Hepatocyte (in vitro differentiated cells): ENCODE data around the gene PELO. TPM values are rescaled to one million over a fixed set of nuclear protein-coding genes. Genes with fewer than 3 reads are reported as not detected.

Experiments
- DNase-seq: peaks from one replicate; pipeline ENCODE4 v3.0.0-alpha.2; 2016; ENCODE audit warnings: low spot score
- H2AFZ ChIP-seq: fragments of 200-600 bp; sonication (generic); 2 replicates; pipeline ENCODE4 v1.6.0; 2016; ENCODE audit warnings: antibody characterized with exemption, mild to moderate bottlenecking
- H3K27ac ChIP-seq: fragments of 200-600 bp; sonication (generic); 2 replicates; pipeline ENCODE4 v1.5.1; 2016; ENCODE audit warnings: mild to moderate bottlenecking
- H3K27me3 ChIP-seq: fragments of 200-600 bp; sonication (generic); 2 replicates; pipeline ENCODE4 v1.6.1; 2016
- H3K36me3 ChIP-seq: fragments of 200-600 bp; sonication (generic); replicated peaks from 2 replicates; pipeline ENCODE4 v1.5.1; 2016; ENCODE audit warnings: low read depth; ENCODE audit not compliant: insufficient read depth
- H3K4me1 ChIP-seq: fragments of 200-600 bp; sonication (generic); 2 replicates; pipeline ENCODE4 v1.5.1; 2016; ENCODE audit warnings: mild to moderate bottlenecking, moderate library complexity; ENCODE audit not compliant: insufficient read depth
- H3K4me2 ChIP-seq: fragments of 200-600 bp; sonication (generic); 2 replicates; pipeline ENCODE4 v1.6.0; 2016
- H3K4me3 ChIP-seq: fragments of 200-600 bp; sonication (generic); 2 replicates; pipeline ENCODE4 v1.5.1; 2016; ENCODE audit warnings: mild to moderate bottlenecking
- H3K79me2 ChIP-seq: fragments of 200-600 bp; sonication (generic); 2 replicates; pipeline ENCODE4 v1.6.0; 2017; ENCODE audit warnings: mild to moderate bottlenecking
- H3K9me2 ChIP-seq: fragments of 200-600 bp; sonication (generic); replicated peaks from 2 replicates; pipeline ENCODE4 v1.6.0; 2017; ENCODE audit warnings: mild to moderate bottlenecking; ENCODE audit not compliant: insufficient read depth
- H3K9me3 ChIP-seq: fragments of 200-600 bp; sonication (generic); 2 replicates; pipeline ENCODE4 v1.5.1; 2016; ENCODE audit warnings: low read depth, mild to moderate bottlenecking
- H4K20me1 ChIP-seq: fragments of 200-600 bp; sonication (generic); 2 replicates; pipeline ENCODE4 v1.6.0; 2016; ENCODE audit warnings: mild to moderate bottlenecking; ENCODE audit not compliant: insufficient read depth, poor library complexity, severe bottlenecking
- CTCF ChIP-seq: fragments of 200-600 bp; sonication (generic); IDR thresholded peaks from 2 replicates; pipeline ENCODE4 v1.5.1; 2016; ENCODE audit warnings: antibody characterized with exemption, mild to moderate bottlenecking; ENCODE audit not compliant: poor library complexity
- EZH2 ChIP-seq: fragments of 200-600 bp; sonication (generic); IDR thresholded peaks from 2 replicates; pipeline ENCODE4 v1.6.1; 2016; ENCODE audit warnings: antibody characterized with exemption, mild to moderate bottlenecking, borderline replicate concordance
- EZH2phosphoT487 ChIP-seq: fragments of 200-600 bp; sonication (generic); IDR thresholded peaks from one replicate; pipeline ENCODE4 v1.6.1; 2018; ENCODE audit warnings: antibody characterized with exemption, mild to moderate bottlenecking, low read depth, moderate library complexity; ENCODE audit not compliant: unreplicated experiment, severe bottlenecking
- WGBS: methylation state at CpG from one replicate; pipeline ENCODE4 v1.1.6; 2016; ENCODE audit warnings: low lambda C conversion rate; ENCODE audit errors: missing lambda C conversion rate; 5-methylcytosine and 5-hydroxymethylcytosine counted together
- polyA plus RNA-seq: library from polyadenylated mRNA; unstranded; fragments of >200 nt; fragmentation: Nextera tagmentation; extraction: Ambion mirVana; gene quantifications from 2 replicates; pipeline ENCODE4 v1.2.1, GENCODE V29; 2016
- total RNA-seq: library from RNA; depleted of rRNA; stranded (reverse); fragments of >200 nt; gene quantifications from 2 replicates; pipeline ENCODE4 v1.2.3, GENCODE V29; 2014

The PELO gene
- total and polyA plus RNA-seq, 2 experiments from 2014 or later = 21.9 to 27.0 TPM

DNA sequence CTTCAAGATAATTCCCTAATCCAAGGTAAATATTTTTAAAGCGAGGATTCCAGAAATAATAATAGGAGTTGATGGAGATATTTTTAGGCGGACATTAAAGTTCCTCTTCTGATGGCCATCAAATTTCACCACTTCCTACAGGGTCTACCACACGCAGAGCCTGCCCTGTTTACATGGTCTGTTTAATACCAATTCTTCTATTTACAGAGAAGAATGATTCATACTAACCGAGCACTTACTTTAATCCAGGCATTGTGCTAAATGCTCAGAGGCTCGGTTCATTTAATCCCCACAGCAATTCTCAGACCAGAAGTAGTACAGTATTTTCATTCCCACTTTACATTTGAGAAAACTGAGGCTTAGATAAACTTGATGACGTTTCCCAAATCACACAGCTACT lies 3.0 kb upstream of the PELO start:
- 63% methylated on average over 6 of the region's 6 CpGs for WGBS
- H3K4me2 ChIP-seq = no peak overlapping the region
- no peak overlapping the region for H3K27ac ChIP-seq
- peaks cover 5% of the 10 kb centered on the region for H3K4me1 ChIP-seq
- no peaks in the 10 kb centered on the region for H3K27me3 ChIP-seq
- DNase-seq = no peak
- H2AFZ ChIP-seq = no peak overlapping the region
- no peaks in the 10 kb centered on the region for H3K9me2 ChIP-seq
- H3K36me3 ChIP-seq = no peaks in the 10 kb centered on the region
- peaks cover 8% of the 10 kb centered on the region for H3K79me2 ChIP-seq
- TF ChIP-seq EZH2phosphoT487 = no peak
- H4K20me1 ChIP-seq = no peaks in the 10 kb centered on the region
- H3K9me3 ChIP-seq = no peaks in the 10 kb centered on the region
- H3K4me3 ChIP-seq = no peak overlapping the region

DNA sequence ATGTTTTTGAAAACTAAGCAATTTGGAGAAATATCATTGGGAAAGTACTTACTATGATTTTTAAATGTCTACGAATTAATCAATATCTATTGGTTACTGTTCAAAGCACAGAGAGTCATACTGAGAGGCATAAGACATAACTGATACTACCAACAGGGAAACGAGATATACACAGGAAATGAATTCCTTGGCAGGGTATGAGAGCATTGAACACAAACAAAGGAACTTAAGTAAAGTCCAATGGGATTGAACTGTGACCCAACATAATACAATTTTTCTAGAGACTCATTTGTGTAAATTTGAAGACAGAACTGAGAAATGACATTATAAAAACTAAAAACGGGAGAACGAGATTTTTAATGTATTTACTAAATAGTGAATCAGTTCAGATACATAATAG lies 1.3 kb upstream of the PELO start:
- DNase-seq = no peak
- no peak overlapping the region for H3K4me3 ChIP-seq

DNA sequence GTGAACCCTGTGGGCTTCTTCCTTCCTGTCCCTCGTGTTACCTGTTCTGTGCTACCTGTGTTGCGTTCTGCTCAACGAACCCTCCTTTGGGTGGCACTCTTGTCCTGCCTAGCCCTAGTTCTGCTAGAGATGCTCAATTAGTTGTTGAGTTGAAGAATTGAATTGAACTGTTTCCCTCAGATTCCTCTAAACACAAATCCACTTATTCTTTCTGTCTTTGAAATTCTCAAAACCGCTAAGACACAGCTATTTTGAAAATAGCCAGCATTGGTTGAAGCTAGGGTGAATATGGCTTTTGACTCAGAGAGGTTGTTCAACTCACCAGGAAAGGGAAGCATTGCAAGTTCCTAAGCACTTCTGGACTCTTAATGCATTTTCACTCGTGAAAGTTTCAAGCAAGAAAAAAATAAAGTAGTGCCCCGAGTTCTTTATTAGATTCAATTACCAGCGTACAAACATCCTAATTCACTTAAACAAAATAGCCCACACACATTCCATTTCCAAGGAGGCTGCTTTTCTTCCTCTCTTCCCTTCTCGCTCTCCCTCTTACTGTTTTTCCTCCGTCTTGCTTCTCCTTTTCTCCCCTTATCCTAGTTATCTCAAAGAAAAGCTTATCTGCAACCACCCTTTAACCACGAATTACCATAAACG lies 642 bp upstream of the PELO start:
- peaks cover 31% of the 10 kb centered on the region for H3K79me2 ChIP-seq
- peak; percentile 48 for DNase-seq
- no peaks in the 10 kb centered on the region for H3K36me3 ChIP-seq
- no peaks in the 10 kb centered on the region for H3K27me3 ChIP-seq
- WGBS = 3% methylated on average over 11 of the region's 11 CpGs
- TF ChIP-seq EZH2phosphoT487 = no peak
- TF ChIP-seq EZH2 = no peak
- TF ChIP-seq CTCF = peak; percentile 46
- no peaks in the 10 kb centered on the region for H3K9me2 ChIP-seq
- H2AFZ ChIP-seq = peak overlapping the region; percentile 85
- peak overlapping the region; percentile 92 for H3K4me2 ChIP-seq
- peak overlapping the region; percentile 90 for H3K27ac ChIP-seq
- H3K9me3 ChIP-seq = no peaks in the 10 kb centered on the region
- no peaks in the 10 kb centered on the region for H4K20me1 ChIP-seq
- H3K4me1 ChIP-seq = peaks cover 5% of the 10 kb centered on the region
- peak overlapping the region; percentile 77 for H3K4me3 ChIP-seq

More for the DNA sequence above, 1.3 kb upstream of the PELO start:
- H3K9me3 ChIP-seq = no peaks in the 10 kb centered on the region
- H3K27me3 ChIP-seq = no peaks in the 10 kb centered on the region
- H3K27ac ChIP-seq = peak overlapping the region; percentile 90
- TF ChIP-seq EZH2phosphoT487 (no peak), CTCF (no peak), EZH2 (no peak)
- H3K4me2 ChIP-seq = peak overlapping the region; percentile 92
- WGBS = 70% methylated on average over 4 of the region's 4 CpGs
- H2AFZ ChIP-seq = peak overlapping the region; percentile 85
- peaks cover 24% of the 10 kb centered on the region for H3K79me2 ChIP-seq
- H3K9me2 ChIP-seq = no peaks in the 10 kb centered on the region
- no peaks in the 10 kb centered on the region for H4K20me1 ChIP-seq
- H3K36me3 ChIP-seq = no peaks in the 10 kb centered on the region
- H3K4me1 ChIP-seq = peaks cover 5% of the 10 kb centered on the region

DNA sequence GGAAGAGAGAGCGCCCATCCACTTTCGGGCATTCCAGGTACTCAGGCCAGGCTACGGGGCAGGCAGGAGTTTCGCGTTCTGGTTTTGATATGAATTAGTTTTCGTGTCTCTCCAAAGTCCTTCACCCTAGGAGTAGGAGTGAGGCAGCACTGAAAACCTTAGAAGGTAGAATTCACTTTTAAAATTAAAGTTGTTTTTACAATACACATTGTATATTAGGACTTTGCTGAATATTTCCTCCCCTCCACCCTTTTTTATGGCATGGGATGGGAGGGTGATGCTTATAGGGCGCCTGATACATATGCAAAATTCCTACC lies 747 bp downstream of the PELO start:
- Histone ChIP-seq H3K79me2 (peaks cover 44% of the 10 kb centered on the region), H3K9me2 (no peaks in the 10 kb centered on the region), H3K4me1 (peaks cover 5% of the 10 kb centered on the region), H4K20me1 (no peaks in the 10 kb centered on the region), H3K36me3 (no peaks in the 10 kb centered on the region), H2AFZ (peak overlapping the region; percentile 85), H3K27ac (peak overlapping the region; percentile 90), H3K9me3 (no peaks in the 10 kb centered on the region), H3K4me2 (peak overlapping the region; percentile 92), H3K4me3 (peak overlapping the region; percentile 77), H3K27me3 (no peaks in the 10 kb centered on the region)
- no peak for DNase-seq
- TF ChIP-seq EZH2phosphoT487 (no peak), CTCF (no peak), EZH2 (no peak)
- WGBS = 6% methylated on average over 7 of the region's 7 CpGs
